Stimulated activated CD8-positive, alpha-beta memory T cell treated with anti-CD3 and anti-CD28 coated beads, Interleukin-4, amount 100 ng/mL, for 24 hours (primary cell): ENCODE data around the gene KIF19.
"Not testable (repeated sequence)": the region's sequence is repeated elsewhere in the genome, so short reads cannot be mapped to it uniquely, and the experiment has no call there.

ENCODE experiments used
- DNase-seq: peaks from one replicate; pipeline ENCODE4 v3.0.0-alpha.2; 2020; ENCODE audit warnings: low read depth

The KIF19 gene, protein sequence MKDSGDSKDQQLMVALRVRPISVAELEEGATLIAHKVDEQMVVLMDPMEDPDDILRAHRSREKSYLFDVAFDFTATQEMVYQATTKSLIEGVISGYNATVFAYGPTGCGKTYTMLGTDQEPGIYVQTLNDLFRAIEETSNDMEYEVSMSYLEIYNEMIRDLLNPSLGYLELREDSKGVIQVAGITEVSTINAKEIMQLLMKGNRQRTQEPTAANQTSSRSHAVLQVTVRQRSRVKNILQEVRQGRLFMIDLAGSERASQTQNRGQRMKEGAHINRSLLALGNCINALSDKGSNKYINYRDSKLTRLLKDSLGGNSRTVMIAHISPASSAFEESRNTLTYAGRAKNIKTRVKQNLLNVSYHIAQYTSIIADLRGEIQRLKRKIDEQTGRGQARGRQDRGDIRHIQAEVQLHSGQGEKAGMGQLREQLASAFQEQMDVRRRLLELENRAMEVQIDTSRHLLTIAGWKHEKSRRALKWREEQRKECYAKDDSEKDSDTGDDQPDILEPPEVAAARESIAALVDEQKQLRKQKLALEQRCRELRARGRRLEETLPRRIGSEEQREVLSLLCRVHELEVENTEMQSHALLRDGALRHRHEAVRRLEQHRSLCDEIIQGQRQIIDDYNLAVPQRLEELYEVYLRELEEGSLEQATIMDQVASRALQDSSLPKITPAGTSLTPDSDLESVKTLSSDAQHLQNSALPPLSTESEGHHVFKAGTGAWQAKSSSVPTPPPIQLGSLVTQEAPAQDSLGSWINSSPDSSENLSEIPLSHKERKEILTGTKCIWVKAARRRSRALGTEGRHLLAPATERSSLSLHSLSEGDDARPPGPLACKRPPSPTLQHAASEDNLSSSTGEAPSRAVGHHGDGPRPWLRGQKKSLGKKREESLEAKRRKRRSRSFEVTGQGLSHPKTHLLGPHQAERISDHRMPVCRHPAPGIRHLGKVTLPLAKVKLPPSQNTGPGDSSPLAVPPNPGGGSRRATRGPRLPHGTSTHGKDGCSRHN

GRCh38 chr17:74325743-74326379 lies at the start of gene KIF19:
KIF19 (plus strand) TSS chr17:74326226; CDS start chr17:74326350, 124 bp downstream.
- peak; percentile 54 for DNase-seq

- DNase-seq = no peak
Observed at GRCh38 chr17:74276541-74277009, 49.5 kb upstream of the KIF19 start.

DNA sequence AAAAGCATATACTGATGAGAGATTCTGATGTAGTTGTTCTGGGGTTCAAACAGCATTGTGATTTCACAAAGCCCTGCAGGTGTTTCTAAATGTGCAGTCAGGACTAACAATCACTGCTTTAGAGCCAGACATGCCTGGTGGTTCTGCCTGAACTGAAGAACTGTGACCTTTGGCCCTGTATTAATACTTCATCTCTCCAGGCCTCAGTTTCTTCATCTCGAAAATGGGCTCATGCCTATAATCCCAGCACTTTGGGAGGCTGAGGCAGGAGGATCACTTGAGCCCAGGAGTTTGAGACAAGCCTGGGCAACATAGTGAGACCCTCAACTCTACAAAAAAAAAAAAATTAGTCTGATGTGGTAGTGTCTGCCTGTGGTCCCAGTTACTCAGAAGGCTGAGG lies 48.1 kb upstream of the KIF19 start:
- no peak for DNase-seq

DNA sequence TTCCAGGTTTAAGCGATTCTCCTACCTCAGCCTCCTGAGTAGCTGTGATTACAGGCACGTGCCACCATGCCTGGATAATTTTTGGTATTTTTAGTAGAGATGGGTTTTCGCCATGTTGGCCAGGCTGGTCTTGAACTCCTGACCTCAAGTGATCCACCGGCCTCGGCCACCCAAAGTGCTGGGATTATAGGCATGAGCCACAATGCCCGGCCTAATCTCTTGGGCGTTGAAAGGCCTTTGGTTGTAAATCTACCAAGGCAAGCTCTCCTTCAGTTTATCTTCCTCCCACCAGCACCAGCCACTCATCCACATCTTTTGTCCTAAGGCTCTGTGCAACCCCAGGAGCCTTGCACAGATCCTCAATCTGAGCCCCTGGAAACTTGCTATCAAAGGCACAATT lies 46.4 kb upstream of the KIF19 start:
- not testable (repeated sequence) for DNase-seq

- peak; percentile 35 for DNase-seq
Observed at GRCh38 chr17:74280093-74280513, 45.9 kb upstream of the KIF19 start.

- DNase-seq = no peak
Observed at GRCh38 chr17:74281799-74282198, 44.2 kb upstream of the KIF19 start.

DNA sequence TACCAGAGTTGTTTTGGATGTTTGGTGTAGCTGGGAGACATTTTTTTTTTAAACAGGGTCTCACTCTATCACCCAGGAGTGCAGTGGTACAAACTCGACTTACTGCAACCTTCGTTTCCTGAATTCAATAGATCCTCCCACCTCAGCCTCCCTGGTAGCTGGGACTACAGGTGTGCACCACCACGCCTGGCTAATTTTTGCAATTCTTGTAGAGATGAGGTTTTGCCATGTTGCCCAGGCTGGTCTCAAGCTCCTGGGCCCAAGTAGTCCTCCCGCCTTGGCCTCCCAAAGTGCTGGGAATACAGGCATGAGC lies 43.8 kb upstream of the KIF19 start:
- not testable (repeated sequence) for DNase-seq

DNA sequence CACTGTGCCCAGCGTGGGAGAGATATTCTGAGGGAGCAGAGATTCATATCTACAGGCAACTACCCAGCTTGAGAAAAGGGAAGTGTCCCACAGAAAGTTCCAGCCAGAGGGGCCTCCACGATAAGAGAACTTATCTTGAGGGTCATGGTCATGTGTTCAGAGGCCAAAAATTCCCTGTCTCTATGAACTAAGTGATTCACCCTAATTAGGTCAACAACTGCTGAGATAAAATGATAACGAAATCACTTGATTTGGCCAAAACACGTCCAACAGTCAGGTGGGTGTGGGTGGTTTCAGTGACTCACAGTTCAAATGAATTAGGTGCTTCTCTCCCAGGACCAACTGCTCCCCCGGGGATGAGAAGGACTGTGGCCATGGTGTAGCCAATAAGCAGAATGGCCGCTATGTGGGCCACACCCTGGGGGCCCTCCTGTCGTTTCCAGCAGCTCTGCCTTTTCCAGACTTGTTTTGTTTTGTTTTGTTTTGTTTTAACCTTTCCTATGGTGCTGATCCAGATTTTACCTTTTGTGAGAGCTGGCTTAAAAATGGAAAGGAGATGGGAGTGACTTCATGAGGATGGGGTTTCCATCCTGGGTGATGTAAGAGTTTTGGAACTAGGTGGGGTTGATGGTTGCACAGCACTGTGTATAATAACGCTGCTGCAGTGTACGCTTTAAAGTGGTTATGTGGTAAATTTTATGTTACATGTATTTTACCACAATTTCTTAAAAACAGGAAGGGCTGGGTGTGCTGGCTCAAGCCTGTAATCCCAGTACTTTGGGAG lies 43.2 kb upstream of the KIF19 start:
- peak; percentile 41 for DNase-seq

DNA sequence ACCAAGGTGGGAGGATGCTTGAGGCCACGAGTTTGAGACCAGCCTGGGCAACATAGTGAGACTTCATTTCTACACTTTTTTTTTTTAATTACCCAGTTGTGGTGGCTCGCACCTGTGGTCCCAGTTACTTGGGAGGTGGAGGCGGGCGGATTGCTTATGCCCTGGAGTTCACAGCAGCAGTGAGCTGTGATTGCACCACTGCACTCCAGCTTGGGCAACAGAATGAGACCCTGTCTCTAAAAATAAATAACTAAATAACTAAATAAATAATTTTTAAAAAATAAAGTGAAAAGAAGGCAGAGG lies 42.7 kb upstream of the KIF19 start:
- DNase-seq = no peak

DNA sequence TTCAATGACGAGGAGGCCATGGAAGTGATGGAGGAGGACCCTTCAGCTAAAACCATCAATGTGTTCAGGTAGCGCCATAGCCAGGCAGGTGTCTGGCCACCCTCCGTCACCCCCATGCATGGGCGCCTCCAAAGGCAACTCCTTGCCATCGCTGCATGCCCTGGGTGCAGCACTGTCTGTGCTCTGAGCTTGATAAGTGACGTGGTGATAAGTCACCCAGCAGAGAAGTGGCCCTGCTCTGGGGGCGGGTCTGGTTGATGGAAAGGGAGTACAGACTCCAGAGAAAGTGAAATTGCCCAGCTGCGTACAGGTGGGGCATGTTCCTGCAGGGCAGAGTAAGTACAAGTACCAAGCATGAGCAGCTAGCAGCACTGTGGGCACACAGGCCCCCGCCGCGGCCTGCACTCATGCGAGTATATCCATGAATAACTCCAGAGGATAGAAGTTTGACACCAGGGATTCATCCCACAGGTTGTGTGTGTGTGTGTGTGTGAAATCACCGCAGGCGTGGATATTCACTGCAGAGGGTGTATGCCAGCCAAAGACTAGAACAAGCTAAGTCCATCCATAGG lies 38.9 kb upstream of the KIF19 start:
- no peak for DNase-seq

DNA sequence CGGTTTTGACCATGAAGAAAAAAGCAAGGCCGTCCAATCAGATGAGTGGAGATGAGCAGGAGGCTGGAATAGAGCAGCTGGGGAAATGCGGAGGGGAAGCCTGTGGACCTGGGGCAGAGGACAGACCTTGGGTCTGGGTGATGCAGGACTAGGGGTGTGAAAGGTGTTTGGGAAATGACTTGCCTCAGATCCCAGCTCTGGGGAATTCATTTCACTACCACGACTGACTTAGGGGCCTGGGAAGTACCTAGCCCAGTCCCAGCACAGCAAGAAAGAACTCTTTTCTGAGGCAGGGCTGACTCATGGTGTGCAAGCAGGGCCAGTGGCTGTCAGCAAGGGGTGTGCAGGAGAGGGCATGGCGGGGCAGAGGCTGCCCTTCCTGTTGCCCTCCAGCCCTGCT lies 37.2 kb upstream of the KIF19 start:
- no peak for DNase-seq

- no peak for DNase-seq
Observed at GRCh38 chr17:74289688-74290087, 36.3 kb upstream of the KIF19 start.

DNA sequence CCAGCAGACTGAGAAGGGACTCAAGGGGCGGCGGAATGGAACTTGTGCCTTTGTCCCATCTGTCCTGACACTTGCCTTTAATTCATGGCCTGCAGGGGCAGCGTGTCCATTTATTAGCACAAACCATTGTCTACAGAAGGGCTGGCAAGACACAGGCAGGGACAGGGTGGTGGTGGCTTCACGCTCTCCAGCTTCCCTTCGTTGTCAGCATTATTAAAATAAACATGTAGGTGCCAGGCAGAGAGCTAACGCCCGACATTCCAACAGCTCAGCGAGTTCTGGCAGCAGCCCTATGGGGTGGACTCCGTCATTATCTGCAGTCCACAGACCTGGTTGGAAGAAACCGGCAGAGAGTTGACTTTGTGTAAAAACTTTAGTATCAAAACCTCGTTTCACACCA lies 35.7 kb upstream of the KIF19 start:
- DNase-seq = no peak

- no peak for DNase-seq
Observed at GRCh38 chr17:74292495-74292894, 33.5 kb upstream of the KIF19 start.

- DNase-seq = no peak
Observed at GRCh38 chr17:74295625-74296547, 30.1 kb upstream of the KIF19 start.

DNA sequence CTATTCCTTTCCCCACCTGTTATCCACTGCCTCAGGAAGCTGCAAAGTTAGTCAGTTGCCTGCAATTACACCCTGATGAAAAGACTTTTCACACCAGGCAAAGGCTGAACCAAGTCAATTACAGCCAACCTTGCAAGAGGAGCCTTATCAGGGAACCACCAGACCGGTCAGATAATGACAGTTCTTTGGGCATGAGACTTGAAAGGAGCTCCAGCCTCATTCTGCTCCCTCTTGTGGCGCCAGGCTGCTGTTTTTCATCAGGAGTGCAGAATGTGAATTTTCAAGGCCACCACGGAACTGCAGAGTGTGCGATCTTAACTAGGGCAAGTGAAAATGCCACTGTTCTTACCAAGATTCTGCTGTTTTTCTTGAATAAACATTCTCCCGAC lies 29.5 kb upstream of the KIF19 start:
- DNase-seq = no peak

DNA sequence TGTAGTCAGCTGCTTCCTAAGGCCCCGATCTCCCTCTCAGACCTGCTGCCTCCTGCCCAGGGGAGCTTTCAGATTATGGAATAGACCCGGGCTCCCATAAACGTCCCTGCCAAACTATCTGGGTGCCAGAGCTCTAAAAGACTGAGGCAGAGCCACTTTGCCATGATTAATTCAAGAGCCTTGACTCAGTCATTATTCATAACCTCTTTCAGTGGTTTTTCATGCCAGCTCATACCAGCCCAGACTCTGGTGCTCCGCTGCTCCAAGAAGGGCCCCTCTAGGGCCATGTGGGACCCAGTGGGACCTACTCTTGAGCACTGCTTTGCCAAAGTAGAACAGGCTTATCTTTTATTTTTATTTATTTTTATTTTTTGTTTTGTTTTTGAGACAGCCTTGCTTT lies 28.1 kb upstream of the KIF19 start:
- DNase-seq = no peak

GRCh38 chr17:74298778-74299177 lies 27.2 kb upstream of the KIF19 start:
- DNase-seq = no peak

DNA sequence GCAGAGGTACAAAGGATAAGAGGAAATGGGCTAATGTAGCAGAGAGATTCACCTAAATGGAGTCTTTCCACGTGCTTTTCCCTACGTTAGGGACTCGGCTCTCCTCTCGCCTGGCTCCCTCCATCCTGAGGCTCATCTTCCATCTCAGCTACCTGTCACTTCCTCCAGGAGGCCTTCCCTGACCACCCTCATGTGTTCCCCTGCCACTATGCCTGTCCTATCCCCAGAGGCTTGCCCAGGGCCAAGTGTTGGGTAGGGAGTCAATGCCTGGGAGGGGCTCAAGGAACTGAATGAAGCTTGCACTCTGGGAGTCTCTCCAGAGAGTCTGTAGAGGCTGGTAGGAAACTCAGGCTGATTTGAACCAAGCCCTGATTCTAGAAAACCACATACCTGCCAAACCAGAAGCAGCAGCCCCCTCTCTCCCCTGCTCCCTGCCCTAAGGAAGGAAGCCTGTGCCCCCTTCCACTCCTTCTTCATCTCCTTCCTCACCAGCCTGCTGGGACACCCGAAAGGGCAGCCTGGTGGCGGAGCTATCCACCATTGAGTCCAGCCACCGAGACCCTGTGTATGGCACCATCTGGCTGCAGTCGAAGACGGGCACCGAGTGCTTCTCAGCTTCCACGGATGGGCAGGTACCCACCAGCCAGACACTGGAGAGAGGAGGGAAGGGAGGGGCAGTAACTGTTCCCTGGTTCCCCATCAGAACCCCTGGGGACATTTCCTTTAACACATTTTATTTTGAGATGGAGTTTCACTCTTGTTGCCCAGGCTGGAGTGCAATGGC lies 26.6 kb upstream of the KIF19 start:
- no peak for DNase-seq

DNA sequence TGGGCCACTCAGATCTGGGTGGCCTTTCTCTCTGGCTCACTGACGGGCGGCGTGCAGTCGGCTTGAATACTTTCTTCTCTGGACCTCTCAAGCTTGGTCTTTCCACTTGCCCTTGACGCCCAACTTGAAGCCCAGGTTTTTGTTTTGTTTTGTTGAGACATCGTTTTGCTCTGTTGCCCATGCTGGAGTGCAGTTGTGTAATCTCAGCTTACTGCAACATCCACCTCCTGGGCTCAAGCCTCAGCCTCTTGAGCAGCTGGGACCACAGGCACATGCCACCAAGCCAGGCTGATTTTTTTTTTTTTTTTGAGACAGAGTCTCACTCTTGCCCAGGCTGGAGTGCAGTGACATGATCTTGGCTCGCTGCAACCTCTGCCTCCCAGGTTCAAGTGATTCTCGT lies 22.7 kb upstream of the KIF19 start:
- DNase-seq = no peak
